H1 (cell line): ENCODE results near the gene PRPF6. TPM values are rescaled to one million over a fixed set of nuclear protein-coding genes. Genes with fewer than 3 reads are reported as not detected.

Experiments
- CHD7 ChIP-seq: fragments of 300-600 bp; sonication (generic); IDR thresholded peaks from 2 replicates; pipeline ENCODE4 v1.7.1; 2012; ENCODE audit warnings: low read length, moderate library complexity, mild to moderate bottlenecking, inconsistent platforms; ENCODE audit not compliant: insufficient replicate concordance
- JUND ChIP-seq: IDR thresholded peaks from 2 replicates; pipeline ENCODE4 v1.6.1; 2011; ENCODE audit warnings: mild to moderate bottlenecking, improper control_type of control experiment, low read length
- MAFK ChIP-seq: IDR thresholded peaks from 2 replicates; pipeline ENCODE4 v1.6.1; 2012; ENCODE audit warnings: low read depth, mild to moderate bottlenecking, improper control_type of control experiment, low read length
- polyA plus RNA-seq, 7 experiments: library from polyadenylated mRNA; depleted of rRNA in 3 of 7; stranded (reverse) in 5 of 7; unstranded in 2 of 7; fragments of >200 nt in 5 of 7; fragments of 200-250 nt in 2 of 7; gene quantifications; 1 replicate in 5 of 7; 2 replicates in 1 of 7; 4 replicates in 1 of 7; pipeline versions ENCODE4 v1.2.1 to v1.2.3, GENCODE V29; 2011 to 2013; ENCODE audit warnings: missing spikeins in 2 of 7, mixed read lengths in 2 of 7
- total RNA-seq: library from RNA; stranded (reverse); fragmentation: NEBNext Ultra II Directional; extraction: Animal tissue kit (Norgen Biotek cat#: 25700); gene quantifications from 2 replicates; pipeline ENCODE4 v1.2.1, GENCODE V29; 2021

PRPF6 gene
- total and polyA plus RNA-seq, 2 of the 8 experiments (the other 6 are each of a cell fraction or from before 2014, with no cell fraction given): 27.9 to 76.9 TPM

GRCh38 chr20:64069209-64069613, 88.3 kb downstream of the PRPF6 start (continued):
- TF ChIP-seq CHD7: no peak
- no peak for TF ChIP-seq JUND
- TF ChIP-seq MAFK: no peak
